Measurements from ENCODE around the gene SLC25A4.
"Not testable (repeated sequence)": the region's sequence is repeated elsewhere in the genome, so short reads cannot be mapped to it uniquely, and the experiment has no call there.

SLC25A4 gene

DNA sequence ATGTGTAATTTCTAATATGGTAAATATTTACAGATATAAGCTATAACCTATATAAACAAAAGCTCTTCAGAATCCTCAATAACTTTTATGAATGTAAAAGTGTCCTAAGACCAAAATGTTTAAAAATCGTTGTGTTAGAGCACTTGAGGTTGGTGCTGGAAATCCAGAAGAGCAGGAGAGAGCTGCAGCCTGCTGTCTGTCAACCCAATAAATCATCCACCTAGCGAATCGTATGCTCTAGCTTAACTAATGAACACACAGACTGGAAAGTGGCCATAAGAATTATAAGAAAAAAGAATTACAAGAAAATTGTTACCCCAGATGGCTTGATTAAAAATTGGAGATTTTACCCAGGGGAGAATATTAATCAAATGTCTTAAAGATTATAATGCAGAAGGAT, 43.7 kb downstream of the SLC25A4 start:
- no peak for DNase-seq

DNA sequence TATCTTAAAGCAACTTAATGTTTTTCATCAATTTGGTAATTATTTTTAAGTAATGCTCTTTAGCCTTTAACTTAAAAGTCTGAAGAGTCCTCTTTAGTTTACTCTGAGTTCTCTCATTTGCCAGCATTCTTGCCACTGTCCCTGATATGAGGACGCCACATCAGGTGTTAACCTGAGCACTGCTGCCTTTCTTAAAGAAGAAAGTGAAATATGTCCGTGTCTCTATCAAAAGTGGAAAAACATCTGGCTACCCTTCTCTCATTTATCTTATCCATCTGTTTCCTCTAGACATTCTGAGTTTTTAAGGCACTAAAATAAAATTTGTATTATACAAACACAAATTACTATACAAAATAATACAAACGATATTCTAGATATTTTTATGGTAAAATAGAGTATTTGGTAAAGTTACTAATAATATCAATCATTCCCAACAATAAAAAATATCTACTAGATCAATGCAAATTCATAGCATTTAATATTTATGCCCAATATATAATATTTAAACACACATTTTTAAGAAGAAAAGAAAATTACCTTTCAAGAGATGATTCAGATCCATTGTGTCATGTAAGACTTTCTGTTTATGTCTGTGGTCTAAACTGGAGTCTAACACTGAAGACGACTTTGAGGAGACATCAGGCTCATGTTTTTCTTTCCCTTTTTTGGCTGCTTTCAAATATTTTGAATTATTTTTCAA, 46.7 kb downstream of the SLC25A4 start:
- no peak for DNase-seq

DNA sequence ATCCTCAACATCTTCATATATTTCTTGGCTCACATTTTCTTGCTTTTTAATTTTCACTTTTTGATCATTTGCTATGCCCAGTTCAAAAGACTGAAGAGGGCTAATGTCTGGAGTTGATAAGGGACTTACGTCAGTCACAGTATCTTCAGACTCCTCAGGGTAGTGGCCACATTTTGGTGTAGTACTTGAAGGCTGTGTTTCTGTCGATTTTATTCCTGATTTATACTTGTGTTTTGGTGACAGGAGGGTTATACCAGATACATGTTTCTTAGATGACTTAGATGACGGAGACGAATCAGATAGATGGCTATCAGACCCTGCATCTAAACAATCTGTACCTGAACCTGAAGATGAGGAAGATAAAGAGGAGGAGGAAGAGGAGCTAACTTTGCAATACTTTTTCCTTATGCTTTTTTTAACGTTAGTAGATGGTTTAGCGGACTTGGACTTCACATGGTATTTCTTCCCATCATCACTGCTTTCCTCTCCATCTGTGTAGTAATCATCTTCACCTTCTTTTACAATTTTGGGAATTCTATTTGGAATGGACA, 47.3 kb downstream of the SLC25A4 start:
- DNase-seq = no peak

- no peak for DNase-seq
These were observed 49.0 kb downstream of the SLC25A4 start for GRCh38 chr4:185192059-185192458.

GRCh38 chr4:185194924-185195888, 52.1 kb downstream of the SLC25A4 start:
- DNase-seq = no peak

DNA sequence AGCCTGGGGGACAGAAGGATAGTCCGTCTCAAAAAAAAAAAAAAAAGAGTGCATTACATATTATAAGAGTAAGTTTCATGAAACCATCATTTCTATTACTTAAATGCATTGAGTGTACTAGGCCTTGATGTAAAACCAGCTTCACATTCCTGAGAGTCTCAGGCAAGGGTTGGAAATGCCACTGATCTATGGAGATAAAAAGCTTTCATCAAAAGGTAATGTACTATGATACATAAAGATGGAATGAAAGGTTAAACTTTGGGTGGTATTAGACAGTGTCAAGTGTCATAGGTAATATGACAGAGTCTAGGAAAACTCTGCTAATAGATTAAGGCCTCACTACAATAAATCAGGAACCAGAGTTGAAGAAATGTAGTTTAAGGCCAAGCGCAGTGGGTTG, 53.4 kb downstream of the SLC25A4 start:
- DNase-seq = no peak

DNA sequence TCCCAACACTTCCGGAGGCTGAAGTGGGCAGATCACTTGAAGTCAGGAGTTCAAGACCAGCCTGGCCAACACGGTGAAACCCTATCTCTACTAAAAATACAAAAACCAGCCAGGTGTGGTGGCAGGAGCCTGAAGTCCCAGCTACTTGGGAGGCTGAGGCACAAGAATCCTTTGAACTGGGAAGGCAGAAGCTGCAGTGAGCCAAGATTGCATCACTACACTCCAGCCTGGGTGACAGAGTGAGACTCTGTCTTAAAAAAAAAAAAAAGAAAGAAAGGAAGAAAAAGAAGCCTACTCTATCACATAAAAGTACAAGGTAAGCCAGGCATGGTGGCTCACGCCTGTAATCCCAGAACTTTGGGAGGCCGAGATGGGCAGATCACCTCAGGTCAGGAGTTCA, 55.1 kb downstream of the SLC25A4 start:
- DNase-seq = not testable (repeated sequence)
